Renal cortical epithelial cell (primary cell): ENCODE data around the gene TUBB2B. TPM values are rescaled to one million over a fixed set of nuclear protein-coding genes. Genes with fewer than 3 reads are reported as not detected.

Experiments
- DNase-seq: peaks from one replicate; pipeline ENCODE4 v3.0.0-alpha.2; 2011; ENCODE audit warnings: low read depth
- total RNA-seq: library from RNA; depleted of rRNA; stranded (reverse); fragments of >200 nt; gene quantifications from 2 replicates; pipeline ENCODE4 v1.2.3, GENCODE V29; 2014

The TUBB2B gene
- total RNA-seq = 21.6 and 53.5 TPM in 2 replicates

- no peak for DNase-seq
Measured at GRCh38 chr6:3227363-3228045, at the start of gene TUBB2B. Gene TUBB2B (minus strand): TSS chr6:3227653. CDS start chr6:3227543, 110 bp downstream.

- DNase-seq = no peak
Measured at GRCh38 chr6:3277251-3277650, 49.8 kb upstream of the TUBB2B start.

- no peak for DNase-seq
Measured at GRCh38 chr6:3276174-3277167, 49.0 kb upstream of the TUBB2B start.

GRCh38 chr6:3273707-3274521, 46.5 kb upstream of the TUBB2B start:
- no peak for DNase-seq

- DNase-seq = no peak
Measured at GRCh38 chr6:3272911-3273547, 45.6 kb upstream of the TUBB2B start.

GRCh38 chr6:3271756-3272155, 44.3 kb upstream of the TUBB2B start:
- DNase-seq = no peak

GRCh38 chr6:3270258-3270657, 42.8 kb upstream of the TUBB2B start:
- no peak for DNase-seq

GRCh38 chr6:3269281-3269975, 42.0 kb upstream of the TUBB2B start:
- no peak for DNase-seq

DNA sequence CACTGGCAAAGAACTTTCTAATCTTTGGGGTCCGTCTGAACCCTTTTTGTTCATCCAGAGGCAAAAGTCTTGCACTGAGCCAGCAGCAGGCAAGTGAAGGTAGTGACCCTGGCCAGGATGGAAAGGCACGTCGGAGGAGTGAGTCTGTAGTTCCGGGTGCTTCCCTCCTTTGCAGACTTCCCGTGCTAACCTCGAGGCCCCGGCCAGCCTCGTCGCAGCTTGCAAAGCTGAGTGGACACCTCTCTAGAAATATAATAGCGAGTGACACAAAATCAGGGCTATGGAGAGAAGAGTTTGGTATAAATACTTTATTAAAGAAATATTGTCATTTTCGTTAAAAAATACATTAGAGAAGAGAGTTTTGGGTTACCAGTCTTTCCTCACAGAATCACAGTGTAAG, 41.2 kb upstream of the TUBB2B start:
- no peak for DNase-seq

DNA sequence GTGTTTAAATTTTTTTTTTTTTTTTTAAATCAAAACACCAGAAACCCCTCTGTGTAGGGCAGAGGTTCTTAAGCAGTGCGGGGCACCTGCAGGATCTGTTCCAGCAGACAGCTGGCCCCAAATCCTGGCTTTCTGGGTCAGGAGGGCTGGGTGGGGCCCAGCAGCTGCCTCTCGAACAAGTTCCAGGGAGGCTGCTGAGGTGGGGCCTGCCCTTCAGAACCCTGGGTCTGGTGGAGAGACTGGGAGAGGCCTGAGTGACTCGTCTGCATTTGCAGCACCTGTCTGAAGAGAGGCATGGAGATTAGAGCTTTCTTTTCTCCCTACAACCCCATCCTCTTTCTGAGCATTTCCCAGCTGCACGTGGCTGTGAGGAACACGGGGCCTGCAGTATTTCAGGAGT, 39.7 kb upstream of the TUBB2B start:
- DNase-seq = no peak

- DNase-seq = no peak
Measured at GRCh38 chr6:3266170-3266569, 38.7 kb upstream of the TUBB2B start.

GRCh38 chr6:3265671-3266070, 38.2 kb upstream of the TUBB2B start:
- DNase-seq = no peak

DNA sequence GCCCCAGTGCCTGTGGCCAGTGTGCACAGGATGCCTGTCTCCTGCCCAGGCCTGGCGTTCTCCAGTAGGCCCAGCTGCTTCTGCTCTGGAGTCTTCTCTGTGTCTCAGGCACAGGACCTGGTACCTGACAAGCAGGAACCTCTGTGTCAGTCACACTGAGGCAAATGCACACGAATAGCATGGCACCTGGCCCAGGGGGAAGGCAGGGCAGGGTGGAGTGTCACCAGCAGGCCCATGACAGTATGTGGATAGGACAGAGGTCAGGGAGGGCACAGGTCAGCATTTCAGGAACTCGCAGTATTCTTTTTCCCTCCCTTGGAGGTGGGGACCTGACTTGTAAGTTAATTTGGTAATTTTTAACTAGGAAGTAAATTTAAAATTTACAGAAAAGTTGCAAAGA, 36.9 kb upstream of the TUBB2B start:
- no peak for DNase-seq

- peak; percentile 62 for DNase-seq
Measured at GRCh38 chr6:3263096-3263495, 35.6 kb upstream of the TUBB2B start.

GRCh38 chr6:3261921-3262320, 34.5 kb upstream of the TUBB2B start:
- DNase-seq = no peak

DNA sequence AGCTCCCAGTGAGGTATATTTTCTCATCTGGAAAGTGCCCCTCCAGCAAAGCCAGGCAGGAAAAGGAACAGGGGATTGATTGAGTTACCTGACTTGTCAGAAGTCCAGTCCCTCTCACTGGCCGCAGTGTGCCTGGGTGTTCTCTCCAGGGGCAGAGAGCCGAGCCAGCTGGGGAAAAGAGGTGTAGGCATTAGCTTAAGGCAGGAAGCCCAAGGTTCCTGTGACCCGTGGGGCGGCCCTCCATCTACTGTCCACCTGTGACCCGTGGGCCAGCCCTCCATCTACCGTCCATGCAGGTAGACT, 34.0 kb upstream of the TUBB2B start:
- DNase-seq = no peak

DNA sequence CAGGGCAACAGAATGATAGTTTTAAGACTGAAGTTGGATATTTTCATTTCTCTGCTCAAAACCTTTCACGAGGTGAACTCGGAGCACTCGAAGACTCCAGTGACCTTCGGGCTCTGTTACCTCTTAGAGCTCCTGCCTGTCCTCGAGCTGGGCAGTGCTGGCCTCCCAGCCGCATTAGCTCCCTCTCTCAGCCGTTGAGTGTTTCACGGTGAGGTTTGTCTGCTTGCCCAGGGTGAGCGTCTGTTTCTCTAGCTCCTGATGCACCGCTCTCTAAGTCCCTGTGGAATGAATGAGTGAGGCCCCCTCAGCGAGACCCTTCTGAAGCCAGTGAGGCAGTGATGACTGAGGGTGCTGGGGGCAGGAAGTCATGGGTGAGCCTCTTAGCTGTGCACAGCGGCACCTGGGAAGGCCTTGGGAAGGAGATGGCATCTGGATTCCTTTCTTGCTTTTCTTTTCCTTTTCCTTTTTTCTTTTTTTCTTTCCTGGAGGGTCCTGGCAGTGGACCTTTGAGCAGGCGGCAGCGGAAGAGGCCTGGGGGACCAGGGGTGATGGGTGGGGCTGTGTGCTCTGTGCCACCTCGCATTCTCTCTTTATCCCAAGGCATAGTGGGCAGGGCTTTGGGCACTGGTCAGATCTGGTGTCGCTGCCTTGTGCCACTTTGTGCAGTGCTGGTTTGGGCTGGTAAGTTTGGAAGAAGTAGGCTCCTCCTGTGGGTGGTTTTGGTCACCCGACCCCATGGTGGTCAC, 33.5 kb upstream of the TUBB2B start:
- no peak for DNase-seq

DNA sequence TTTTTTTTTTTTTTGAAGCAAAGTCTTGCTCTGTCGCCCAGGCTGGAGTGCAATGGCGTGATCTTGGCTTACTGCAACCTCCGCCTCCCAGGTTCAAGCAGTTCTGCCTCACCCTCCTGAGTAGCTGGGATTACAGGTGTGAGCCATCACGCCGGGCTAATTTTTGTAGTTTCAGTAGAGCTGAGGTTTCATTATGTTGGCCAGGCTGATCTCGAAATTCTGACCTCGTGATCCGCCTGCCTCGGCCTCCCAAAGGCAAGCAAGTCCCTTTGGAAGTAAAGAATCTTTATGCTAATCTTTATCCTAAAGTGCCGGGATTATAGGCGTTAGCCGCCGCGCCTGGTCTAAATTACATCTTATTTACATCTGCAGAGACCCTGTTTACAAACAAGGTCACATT, 32.8 kb upstream of the TUBB2B start:
- DNase-seq = no peak

GRCh38 chr6:3259491-3259958, 32.1 kb upstream of the TUBB2B start:
- DNase-seq = no peak
